ENCODE results near the gene MMP14.
"Not testable (repeated sequence)": the region's sequence is repeated elsewhere in the genome, so short reads cannot be mapped to it uniquely, and the experiment has no call there.

MMP14 gene

GRCh38 chr14:22845821-22846625 is 9.6 kb downstream of the MMP14 start:
- no peak overlapping the region for H3K4me3 ChIP-seq (ENCODE audit: low read length)
- no peak overlapping the region for H3K27ac ChIP-seq (ENCODE audit: low read length)
- no peak overlapping the region for H3K9ac ChIP-seq (ENCODE audit: low read length)
- no peaks in the 10 kb centered on the region for H3K9me3 ChIP-seq (ENCODE audit: control insufficient read depth, low read depth, low read length)
- no peaks in the 10 kb centered on the region for H3K27me3 ChIP-seq (ENCODE audit: control insufficient read depth, insufficient read depth, low read length)
- H3K36me3 ChIP-seq (ENCODE audit: control insufficient read depth, low read depth, low read length) = peaks cover 45% of the 10 kb centered on the region
- peaks cover 14% of the 10 kb centered on the region for H3K4me1 ChIP-seq (ENCODE audit: control insufficient read depth, low read depth, low read length)

DNA sequence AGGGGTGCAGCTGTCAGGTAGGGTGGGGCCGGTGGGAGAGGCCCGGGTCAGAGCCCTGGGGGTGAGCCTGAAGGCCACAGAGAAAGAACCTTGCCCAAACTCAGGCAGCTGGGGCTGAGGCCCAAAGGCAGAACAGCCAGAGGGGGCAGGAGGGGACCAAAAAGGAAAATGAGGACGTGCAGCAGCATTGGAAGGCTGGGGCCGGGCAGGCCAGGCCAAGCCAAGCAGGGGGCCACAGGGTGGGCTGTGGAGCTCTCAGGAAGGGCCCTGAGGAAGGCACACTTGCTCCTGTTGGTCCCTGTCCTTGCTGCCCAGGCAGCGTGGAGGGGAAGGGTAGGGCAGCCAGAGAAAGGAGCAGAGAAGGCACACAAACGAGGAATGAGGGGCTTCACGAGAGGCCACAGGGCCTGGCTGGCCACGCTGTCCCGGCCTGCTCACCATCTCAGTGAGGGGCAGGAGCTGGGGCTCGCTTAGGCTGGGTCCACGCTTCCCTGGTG is 10.5 kb downstream of the MMP14 start:
- Histone ChIP-seq H3K4me3 (ENCODE audit: low read length) (no peak overlapping the region), H3K27me3 (ENCODE audit: control insufficient read depth, insufficient read depth, low read length) (no peaks in the 10 kb centered on the region), H3K4me1 (ENCODE audit: control insufficient read depth, low read depth, low read length) (peaks cover 14% of the 10 kb centered on the region), H3K36me3 (ENCODE audit: control insufficient read depth, low read depth, low read length) (peaks cover 39% of the 10 kb centered on the region), H3K27ac (ENCODE audit: low read length) (no peak overlapping the region), H3K9me3 (ENCODE audit: control insufficient read depth, low read depth, low read length) (no peaks in the 10 kb centered on the region), H3K9ac (ENCODE audit: low read length) (no peak overlapping the region)

- no peak overlapping the region for H3K9ac ChIP-seq (ENCODE audit: low read length)
- no peaks in the 10 kb centered on the region for H3K9me3 ChIP-seq (ENCODE audit: control insufficient read depth, low read depth, low read length)
- H3K27ac ChIP-seq (ENCODE audit: low read length) = no peak overlapping the region
- H3K4me1 ChIP-seq (ENCODE audit: control insufficient read depth, low read depth, low read length) = peaks cover 15% of the 10 kb centered on the region
- no peaks in the 10 kb centered on the region for H3K27me3 ChIP-seq (ENCODE audit: control insufficient read depth, insufficient read depth, low read length)
- peaks cover 30% of the 10 kb centered on the region for H3K36me3 ChIP-seq (ENCODE audit: control insufficient read depth, low read depth, low read length)
- no peak overlapping the region for H3K4me3 ChIP-seq (ENCODE audit: low read length)
These were observed 11.4 kb downstream of the MMP14 start for GRCh38 chr14:22847661-22848341.

GRCh38 chr14:22848351-22849164 is 12.2 kb downstream of the MMP14 start:
- Histone ChIP-seq H3K4me3 (ENCODE audit: low read length) (no peak overlapping the region), H3K4me1 (ENCODE audit: control insufficient read depth, low read depth, low read length) (peaks cover 16% of the 10 kb centered on the region), H3K9ac (ENCODE audit: low read length) (no peak overlapping the region)

GRCh38 chr14:22849212-22849819 is 12.9 kb downstream of the MMP14 start:
- peaks cover 18% of the 10 kb centered on the region for H3K36me3 ChIP-seq (ENCODE audit: control insufficient read depth, low read depth, low read length)
- no peak overlapping the region for H3K4me3 ChIP-seq (ENCODE audit: low read length)
- H3K27me3 ChIP-seq (ENCODE audit: control insufficient read depth, insufficient read depth, low read length) = no peaks in the 10 kb centered on the region
- no peak overlapping the region for H3K9ac ChIP-seq (ENCODE audit: low read length)
- peaks cover 16% of the 10 kb centered on the region for H3K4me1 ChIP-seq (ENCODE audit: control insufficient read depth, low read depth, low read length)
- no peaks in the 10 kb centered on the region for H3K9me3 ChIP-seq (ENCODE audit: control insufficient read depth, low read depth, low read length)
- H3K27ac ChIP-seq (ENCODE audit: low read length) = no peak overlapping the region

More at GRCh38 chr14:22848351-22849164, 12.2 kb downstream of the MMP14 start:
- no peaks in the 10 kb centered on the region for H3K27me3 ChIP-seq (ENCODE audit: control insufficient read depth, insufficient read depth, low read length)
- no peak overlapping the region for H3K27ac ChIP-seq (ENCODE audit: low read length)
- H3K9me3 ChIP-seq (ENCODE audit: control insufficient read depth, low read depth, low read length) = no peaks in the 10 kb centered on the region
- peaks cover 22% of the 10 kb centered on the region for H3K36me3 ChIP-seq (ENCODE audit: control insufficient read depth, low read depth, low read length)

DNA sequence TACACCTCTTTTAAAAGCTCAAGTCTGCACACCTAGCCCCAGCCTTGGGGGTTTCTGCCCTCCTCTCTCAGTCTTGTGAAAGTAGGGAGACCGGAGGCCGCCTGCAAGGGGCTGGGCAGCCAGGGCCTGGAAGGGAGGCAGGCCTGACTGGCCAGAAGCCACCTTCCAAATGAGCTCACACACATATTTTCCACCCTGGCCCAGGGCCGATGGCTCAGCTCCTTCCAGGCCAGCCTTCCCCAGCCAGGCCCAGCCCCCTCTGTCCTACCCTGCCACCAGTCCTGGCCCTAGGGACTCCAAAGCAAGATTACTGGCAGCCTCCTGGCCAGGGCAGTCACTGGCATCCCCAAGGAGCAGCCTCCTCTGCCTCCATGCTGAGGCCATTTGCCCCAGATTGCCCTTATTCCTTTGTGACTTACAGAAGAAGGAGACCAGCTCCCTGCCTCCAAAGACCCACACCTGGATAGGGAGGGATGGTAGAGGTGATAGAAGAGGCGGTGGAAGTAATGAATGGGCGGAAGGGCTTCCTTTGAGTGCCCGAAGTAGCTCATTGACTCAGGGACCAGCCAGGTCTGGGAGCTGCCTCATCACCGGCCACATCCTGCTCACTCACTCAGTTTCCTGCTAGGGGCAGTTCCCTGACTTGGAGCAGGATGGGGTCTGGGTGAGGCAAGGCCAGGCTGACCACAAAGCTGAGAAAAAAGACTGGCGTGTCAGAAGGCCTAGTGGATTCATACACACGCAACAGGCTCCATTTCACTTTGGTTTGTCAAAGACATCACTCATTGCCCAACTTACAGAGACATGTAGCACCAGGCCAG is 14.8 kb downstream of the MMP14 start:
- Histone ChIP-seq H3K4me3 (ENCODE audit: low read length) (no peak overlapping the region), H3K9ac (ENCODE audit: low read length) (no peak overlapping the region), H3K9me3 (ENCODE audit: control insufficient read depth, low read depth, low read length) (no peaks in the 10 kb centered on the region), H3K4me1 (ENCODE audit: control insufficient read depth, low read depth, low read length) (peaks cover 16% of the 10 kb centered on the region), H3K36me3 (ENCODE audit: control insufficient read depth, low read depth, low read length) (peaks cover 3% of the 10 kb centered on the region), H3K27ac (ENCODE audit: low read length) (no peak overlapping the region), H3K27me3 (ENCODE audit: control insufficient read depth, insufficient read depth, low read length) (no peaks in the 10 kb centered on the region)

DNA sequence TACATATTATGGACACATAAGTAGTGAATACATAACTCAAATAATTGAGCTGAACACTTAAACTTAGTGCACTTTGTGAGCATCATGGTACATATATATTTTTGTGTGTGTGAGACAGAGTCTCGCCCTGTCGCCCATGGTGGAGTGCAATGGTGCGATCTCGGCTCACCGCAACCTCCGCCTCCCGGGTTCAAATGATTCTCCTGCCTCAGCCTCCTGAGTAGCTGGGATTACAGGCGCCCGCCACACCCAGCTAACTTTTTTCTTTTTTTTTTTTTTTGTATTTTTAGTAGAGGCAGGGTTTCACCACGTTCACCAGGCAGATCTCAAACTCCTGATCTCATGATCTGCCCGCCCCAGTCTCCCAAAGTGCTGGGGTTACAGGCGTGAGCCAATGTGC is 15.8 kb downstream of the MMP14 start:
- H3K36me3 ChIP-seq (ENCODE audit: control insufficient read depth, low read depth, low read length); H3K4me3 ChIP-seq (ENCODE audit: low read length); H3K9me3 ChIP-seq (ENCODE audit: control insufficient read depth, low read depth, low read length); H3K27me3 ChIP-seq (ENCODE audit: control insufficient read depth, insufficient read depth, low read length); H3K27ac ChIP-seq (ENCODE audit: low read length); H3K9ac ChIP-seq (ENCODE audit: low read length): not testable (repeated sequence)
- peaks cover 16% of the 10 kb centered on the region for H3K4me1 ChIP-seq (ENCODE audit: control insufficient read depth, low read depth, low read length)

- Histone ChIP-seq H3K36me3 (ENCODE audit: control insufficient read depth, low read depth, low read length) (no peaks in the 10 kb centered on the region), H3K27ac (ENCODE audit: low read length) (no peak overlapping the region), H3K4me1 (ENCODE audit: control insufficient read depth, low read depth, low read length) (peaks cover 16% of the 10 kb centered on the region), H3K4me3 (ENCODE audit: low read length) (no peak overlapping the region), H3K9ac (ENCODE audit: low read length) (no peak overlapping the region), H3K9me3 (ENCODE audit: control insufficient read depth, low read depth, low read length) (no peaks in the 10 kb centered on the region), H3K27me3 (ENCODE audit: control insufficient read depth, insufficient read depth, low read length) (no peaks in the 10 kb centered on the region)
These were observed 16.2 kb downstream of the MMP14 start for GRCh38 chr14:22852599-22852939.

DNA sequence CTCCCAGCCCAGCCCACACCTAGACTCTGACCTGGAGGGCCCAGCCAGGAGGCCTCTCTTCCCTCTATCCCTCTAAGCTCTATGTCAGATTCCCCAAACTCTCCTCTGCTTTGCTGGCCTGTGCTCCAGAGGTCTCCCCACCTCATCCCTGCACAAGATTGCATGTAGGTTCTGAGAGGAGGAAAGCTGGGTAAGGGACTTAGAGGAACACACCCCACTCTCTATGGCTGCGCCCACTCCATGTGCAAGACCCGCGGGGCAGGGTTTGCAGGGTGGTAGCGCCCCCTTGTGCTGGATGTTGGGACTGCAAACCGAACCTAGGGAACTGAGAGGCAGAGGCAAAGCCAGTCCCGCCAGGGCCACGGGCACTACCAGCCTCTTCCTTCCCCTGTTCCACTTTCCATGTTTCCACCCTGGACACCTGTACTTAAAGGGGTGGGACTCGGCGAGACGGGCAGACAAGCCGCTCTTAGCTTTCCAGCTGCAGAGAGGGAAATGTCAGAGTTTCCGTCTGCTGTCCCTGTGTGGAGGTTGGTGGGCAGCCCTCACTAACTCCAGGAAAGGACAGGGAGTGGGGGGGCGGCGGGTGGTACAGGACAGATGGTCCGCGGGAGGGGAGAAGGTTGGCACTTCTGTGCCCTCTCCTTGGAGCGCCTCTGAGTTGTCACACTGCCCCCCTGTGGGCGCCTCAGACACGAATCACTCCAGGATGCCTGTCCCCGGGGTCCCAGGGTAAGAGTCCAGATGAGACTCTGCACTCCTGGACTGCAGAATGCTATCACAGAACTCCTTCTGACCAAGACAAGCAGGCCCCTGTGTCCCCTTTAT is 16.8 kb downstream of the MMP14 start:
- H3K27ac ChIP-seq (ENCODE audit: low read length) = no peak overlapping the region
- no peaks in the 10 kb centered on the region for H3K9me3 ChIP-seq (ENCODE audit: control insufficient read depth, low read depth, low read length)
- peak overlapping the region; percentile 31 for H3K9ac ChIP-seq (ENCODE audit: low read length)
- no peaks in the 10 kb centered on the region for H3K36me3 ChIP-seq (ENCODE audit: control insufficient read depth, low read depth, low read length)
- peak overlapping the region; percentile 39 for H3K4me3 ChIP-seq (ENCODE audit: low read length)
- H3K4me1 ChIP-seq (ENCODE audit: control insufficient read depth, low read depth, low read length) = peaks cover 11% of the 10 kb centered on the region
- H3K27me3 ChIP-seq (ENCODE audit: control insufficient read depth, insufficient read depth, low read length) = no peaks in the 10 kb centered on the region

- not testable (repeated sequence) for H3K36me3 ChIP-seq (ENCODE audit: control insufficient read depth, low read depth, low read length)
These were observed 17.9 kb downstream of the MMP14 start for GRCh38 chr14:22854296-22854695.

More at GRCh38 chr14:22854296-22854695, 17.9 kb downstream of the MMP14 start:
- not testable (repeated sequence) for H3K27ac ChIP-seq (ENCODE audit: low read length); H3K27me3 ChIP-seq (ENCODE audit: control insufficient read depth, insufficient read depth, low read length); H3K9ac ChIP-seq (ENCODE audit: low read length); H3K4me3 ChIP-seq (ENCODE audit: low read length); H3K9me3 ChIP-seq (ENCODE audit: control insufficient read depth, low read depth, low read length); H3K4me1 ChIP-seq (ENCODE audit: control insufficient read depth, low read depth, low read length)

Measured in iPS-18a (cell line).